IPS-20b (cell line): Measurements from ENCODE around the gene EFCC1.

Experiments used
- H3K27ac ChIP-seq: one replicate; pipeline ENCODE4 v1.5.1; 2013; ENCODE audit warnings: low read length
- H3K27me3 ChIP-seq: 2 replicates; pipeline ENCODE4 v1.6.1; 2013; ENCODE audit warnings: mild to moderate bottlenecking, low read length, inconsistent platforms; ENCODE audit not compliant: insufficient read depth
- H3K36me3 ChIP-seq: 2 replicates; pipeline ENCODE4 v1.6.1; 2013; ENCODE audit warnings: low read depth, mild to moderate bottlenecking, inconsistent platforms, low read length, moderate library complexity; ENCODE audit not compliant: insufficient read depth
- H3K4me1 ChIP-seq: 2 replicates; pipeline ENCODE4 v1.6.1; 2013; ENCODE audit warnings: mild to moderate bottlenecking, control low read depth, inconsistent platforms, low read length, moderate library complexity; ENCODE audit not compliant: insufficient read depth
- H3K4me3 ChIP-seq: 2 replicates; pipeline ENCODE4 v1.5.1; 2013; ENCODE audit warnings: mild to moderate bottlenecking, low read length, inconsistent platforms
- H3K9ac ChIP-seq: 2 replicates; pipeline ENCODE4 v1.6.1; 2013; ENCODE audit warnings: low read depth, mild to moderate bottlenecking, inconsistent platforms, low read length, moderate library complexity
- H3K9me3 ChIP-seq: 2 replicates; pipeline ENCODE4 v1.6.1; 2013; ENCODE audit warnings: mild to moderate bottlenecking, low read depth, low read length, inconsistent platforms; ENCODE audit not compliant: insufficient read depth

EFCC1 gene

GRCh38 chr3:129006864-129007263 lies 5.8 kb downstream of the EFCC1 start:
- Histone ChIP-seq H3K27me3 (peaks cover 68% of the 10 kb centered on the region), H3K9me3 (no peaks in the 10 kb centered on the region), H3K4me3 (no peak overlapping the region), H3K9ac (no peak overlapping the region), H3K4me1 (no peaks in the 10 kb centered on the region; the same call in 1 of the 2 replicates), H3K27ac (no peak overlapping the region), H3K36me3 (no peaks in the 10 kb centered on the region)

DNA sequence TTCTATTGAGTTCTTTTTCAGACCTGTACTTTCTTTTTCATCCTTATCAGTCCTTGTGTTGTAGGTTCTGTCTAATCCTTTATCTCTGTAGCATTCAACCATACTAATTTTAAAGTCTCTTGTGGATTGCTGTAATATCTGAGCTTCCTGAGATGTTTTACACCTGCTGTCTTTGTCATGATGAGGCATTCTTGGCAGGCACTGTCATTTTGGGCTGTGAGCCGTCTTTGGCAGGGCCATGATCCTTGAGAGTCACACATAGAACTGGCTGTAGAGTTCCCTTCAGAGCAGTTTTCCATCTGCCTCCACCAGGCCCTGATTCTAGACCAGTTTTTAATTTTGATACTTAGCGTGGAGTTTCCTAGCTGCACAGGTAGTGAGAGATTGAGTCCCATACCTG lies 6.7 kb downstream of the EFCC1 start:
- Histone ChIP-seq H3K4me3 (no peak overlapping the region), H3K9ac (no peak overlapping the region), H3K27me3 (peaks cover 59% of the 10 kb centered on the region), H3K36me3 (no peaks in the 10 kb centered on the region), H3K4me1 (no peaks in the 10 kb centered on the region; the same call in 1 of the 2 replicates), H3K9me3 (no peaks in the 10 kb centered on the region), H3K27ac (no peak overlapping the region)

- H3K9ac ChIP-seq, result no peak overlapping the region
- no peaks in the 10 kb centered on the region for H3K9me3 ChIP-seq
- no peaks in the 10 kb centered on the region for H3K36me3 ChIP-seq
Observed at GRCh38 chr3:129009266-129009665, 8.2 kb downstream of the EFCC1 start.

DNA sequence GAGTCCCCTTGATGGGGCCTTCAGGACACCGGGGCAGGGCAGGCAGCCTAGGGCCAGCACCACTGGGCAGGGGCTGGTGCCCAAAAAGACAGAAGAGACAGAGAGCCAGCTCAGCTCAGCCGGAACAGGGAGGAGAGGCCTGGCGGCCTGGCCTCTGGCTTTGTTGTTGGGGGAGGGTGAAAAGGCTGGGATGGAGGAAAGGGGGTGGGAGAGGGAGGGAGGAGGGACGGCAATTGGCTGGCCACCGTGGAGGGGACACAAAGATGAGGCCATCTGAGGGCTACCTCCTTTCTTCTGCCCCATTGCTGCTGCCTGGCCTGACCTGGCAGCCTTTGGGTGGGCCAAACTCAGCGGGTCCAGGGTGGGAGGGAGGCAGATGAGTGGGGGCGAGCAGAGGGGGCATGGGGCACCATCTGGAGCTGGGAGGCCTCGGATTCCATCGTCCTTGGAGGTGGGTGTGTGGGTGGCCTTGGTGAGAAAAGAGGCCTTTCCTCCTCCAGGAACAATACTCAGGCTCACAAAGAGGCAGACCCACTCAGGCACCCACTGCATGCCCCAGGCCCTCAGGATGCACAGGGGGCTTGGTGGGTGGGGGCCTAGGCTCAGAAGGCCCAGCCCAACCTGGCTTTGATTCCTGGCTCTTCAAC lies 9.3 kb downstream of the EFCC1 start:
- Histone ChIP-seq H3K4me3 (no peak overlapping the region), H3K9ac (no peak overlapping the region), H3K4me1 (no peaks in the 10 kb centered on the region), H3K36me3 (no peaks in the 10 kb centered on the region), H3K27ac (no peak overlapping the region), H3K27me3 (peaks cover 32% of the 10 kb centered on the region), H3K9me3 (no peaks in the 10 kb centered on the region)

More at GRCh38 chr3:129009266-129009665, 8.2 kb downstream of the EFCC1 start:
- no peaks in the 10 kb centered on the region for H3K4me1 ChIP-seq
- no peak overlapping the region for H3K4me3 ChIP-seq
- H3K27me3 ChIP-seq, result peaks cover 44% of the 10 kb centered on the region
- H3K27ac ChIP-seq, result no peak overlapping the region

DNA sequence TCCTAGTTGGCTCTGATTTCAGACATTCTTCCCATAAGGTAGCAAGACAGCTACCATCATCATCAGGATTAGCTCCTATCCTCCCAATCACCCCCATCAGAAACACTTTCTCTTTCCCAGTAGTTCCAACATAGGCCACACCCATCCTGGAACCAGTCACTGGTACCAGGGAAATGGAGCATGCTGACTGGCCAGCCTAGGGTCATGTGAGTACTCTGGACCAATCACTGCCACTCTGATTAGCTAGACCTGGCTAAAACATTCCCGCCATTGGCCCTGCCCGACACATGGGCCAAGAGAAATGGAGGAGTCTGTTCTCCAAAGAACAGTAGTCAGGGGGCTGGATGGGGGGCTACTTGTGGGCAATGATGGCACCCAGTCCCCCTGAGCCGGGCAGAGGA lies 12.4 kb downstream of the EFCC1 start:
- Histone ChIP-seq H3K4me3 (no peak overlapping the region), H3K27me3 (peaks cover 4% of the 10 kb centered on the region), H3K9ac (no peak overlapping the region), H3K27ac (no peak overlapping the region), H3K9me3 (no peaks in the 10 kb centered on the region), H3K4me1 (no peaks in the 10 kb centered on the region), H3K36me3 (no peaks in the 10 kb centered on the region)

- no peak overlapping the region for H3K27ac ChIP-seq
- H3K9ac ChIP-seq, result no peak overlapping the region
- no peaks in the 10 kb centered on the region for H3K4me1 ChIP-seq
- peaks cover 8% of the 10 kb centered on the region; the same call in 1 of the 2 replicates for H3K27me3 ChIP-seq
- H3K36me3 ChIP-seq, result no peaks in the 10 kb centered on the region
- no peak overlapping the region for H3K4me3 ChIP-seq
- no peaks in the 10 kb centered on the region for H3K9me3 ChIP-seq
Observed at GRCh38 chr3:129014148-129014547, 13.0 kb downstream of the EFCC1 start.

GRCh38 chr3:129014793-129015345 lies 13.8 kb downstream of the EFCC1 start:
- Histone ChIP-seq H3K9ac (no peak overlapping the region), H3K4me1 (no peaks in the 10 kb centered on the region), H3K27ac (no peak overlapping the region), H3K27me3 (peaks cover 9% of the 10 kb centered on the region; the same call in 1 of the 2 replicates), H3K36me3 (no peaks in the 10 kb centered on the region), H3K4me3 (no peak overlapping the region), H3K9me3 (no peaks in the 10 kb centered on the region)

GRCh38 chr3:129015388-129016105 lies 14.4 kb downstream of the EFCC1 start:
- H3K9ac ChIP-seq, result no peak overlapping the region
- H3K4me1 ChIP-seq, result no peaks in the 10 kb centered on the region
- no peak overlapping the region for H3K4me3 ChIP-seq
- H3K36me3 ChIP-seq, result no peaks in the 10 kb centered on the region
- no peak overlapping the region for H3K27ac ChIP-seq
- H3K9me3 ChIP-seq, result no peaks in the 10 kb centered on the region
- H3K27me3 ChIP-seq, result peaks cover 9% of the 10 kb centered on the region; the same call in 1 of the 2 replicates

DNA sequence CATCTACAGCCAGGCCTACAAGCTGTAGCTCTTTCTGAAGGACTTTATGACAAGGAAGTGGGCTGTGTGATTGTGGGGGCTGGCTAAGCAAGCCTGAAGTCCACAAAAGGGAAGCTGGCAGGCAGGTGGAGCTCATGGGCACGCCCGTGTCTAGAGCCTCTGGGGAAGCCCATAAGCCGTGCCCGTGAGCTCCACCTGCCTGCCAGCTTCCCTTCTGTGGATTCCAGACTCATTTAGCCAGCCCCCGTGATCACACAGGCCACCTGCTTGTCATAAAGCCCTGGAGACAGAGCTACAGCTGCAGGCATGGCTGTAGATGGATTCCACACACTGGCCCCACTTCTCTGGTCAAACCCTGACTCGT lies 15.2 kb downstream of the EFCC1 start:
- Histone ChIP-seq H3K4me1 (no peaks in the 10 kb centered on the region), H3K27ac (no peak overlapping the region), H3K27me3 (peaks cover 9% of the 10 kb centered on the region; the same call in 1 of the 2 replicates), H3K9ac (no peak overlapping the region), H3K36me3 (no peaks in the 10 kb centered on the region), H3K9me3 (no peaks in the 10 kb centered on the region), H3K4me3 (no peak overlapping the region)

DNA sequence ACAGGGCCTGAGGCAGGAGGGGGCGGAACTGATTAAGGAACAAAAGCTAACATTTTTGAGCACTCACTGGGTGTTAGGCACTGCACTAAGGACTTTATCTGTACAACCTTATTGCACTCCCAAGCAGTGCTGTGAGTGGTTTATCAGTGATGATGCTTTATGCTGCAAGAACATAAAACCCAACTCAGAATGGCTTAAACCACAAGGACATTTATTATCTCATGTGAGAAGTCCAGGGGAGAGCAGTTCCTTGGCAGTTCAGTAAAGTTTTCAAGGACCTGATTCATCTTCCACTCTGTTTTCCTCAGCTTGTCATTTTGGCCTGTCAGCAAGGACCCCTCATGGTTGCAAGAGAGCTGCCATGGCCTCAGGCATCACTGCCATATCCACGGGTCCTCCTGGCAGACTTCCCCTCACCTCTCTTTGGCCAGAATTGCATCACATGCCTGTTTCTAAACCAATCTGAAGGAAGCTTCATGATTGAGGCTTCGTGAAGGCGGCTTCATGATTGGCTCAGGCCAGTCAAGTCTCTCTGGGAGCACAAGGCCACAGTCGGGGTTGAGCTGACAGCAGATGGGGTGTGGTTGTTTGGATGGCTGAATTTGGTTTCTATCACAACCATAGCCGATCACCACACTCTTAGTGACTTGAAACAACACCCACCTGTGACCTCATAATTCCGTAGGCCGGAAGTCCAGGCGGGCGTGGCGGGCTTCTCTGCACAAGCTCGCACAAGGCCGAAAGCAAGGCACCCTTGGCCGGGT lies 15.8 kb downstream of the EFCC1 start:
- Histone ChIP-seq H3K9me3 (no peaks in the 10 kb centered on the region), H3K9ac (no peak overlapping the region), H3K27ac (no peak overlapping the region), H3K27me3 (peaks cover 9% of the 10 kb centered on the region; the same call in 1 of the 2 replicates), H3K4me3 (no peak overlapping the region), H3K36me3 (no peaks in the 10 kb centered on the region), H3K4me1 (no peaks in the 10 kb centered on the region)

- Histone ChIP-seq H3K4me3 (no peak overlapping the region), H3K27me3 (peaks cover 9% of the 10 kb centered on the region; the same call in 1 of the 2 replicates), H3K36me3 (no peaks in the 10 kb centered on the region), H3K27ac (no peak overlapping the region), H3K9ac (no peak overlapping the region), H3K4me1 (no peaks in the 10 kb centered on the region), H3K9me3 (no peaks in the 10 kb centered on the region)
Observed at GRCh38 chr3:129017484-129017899, 16.4 kb downstream of the EFCC1 start.
